GM12891 (cell line): ENCODE measurements around the gene IP6K1.

Experiments
- PAX5 ChIP-seq: IDR thresholded peaks from 2 replicates; pipeline ENCODE4 v1.6.1; 2011; ENCODE audit warnings: low read length, moderate library complexity, mild to moderate bottlenecking; ENCODE audit not compliant: insufficient read depth, severe bottlenecking
- POLR2A ChIP-seq: IDR thresholded peaks from 2 replicates; pipeline ENCODE4 v1.6.1; 2011; ENCODE audit warnings: low read depth, low read length, control low read depth

DNA sequence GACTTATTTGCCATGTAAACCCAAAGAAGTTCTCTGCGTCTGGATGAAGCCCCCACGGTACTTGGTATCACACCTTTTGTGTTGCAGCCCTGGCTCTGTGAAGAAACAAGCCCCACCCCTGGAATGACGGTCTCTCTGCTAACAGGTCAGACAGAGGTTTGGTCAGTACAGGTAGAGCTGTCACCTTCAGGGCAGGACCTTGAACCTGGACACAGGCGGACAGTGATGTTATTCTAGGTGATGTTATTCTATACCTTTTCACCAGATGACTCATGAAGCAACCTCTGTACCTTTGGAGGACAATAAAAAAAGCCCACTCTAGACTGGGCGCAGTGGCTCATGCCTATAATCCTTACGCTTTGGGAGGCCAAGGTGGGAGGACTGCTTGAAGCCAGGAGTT, 51.6 kb downstream of the IP6K1 start:
- TF ChIP-seq POLR2A (no peak), PAX5 (no peak)
